ENCODE measurements around the gene SOX3. TPM values are rescaled to one million over a fixed set of nuclear protein-coding genes. Genes with fewer than 3 reads are reported as not detected.

SOX3 gene
- total RNA-seq (2022; extraction: Qiagen RNA extraction), result not detected in 5 replicates

GRCh38 chrX:140504371-140505324 is at the start of gene SOX3:
SOX3 (minus strand) TSS chrX:140505069; CDS start chrX:140505060, 9 bp downstream.

Other genes starting within 250 kb of the SOX3 start
- 1.2 to 2.0 TPM (median 1.5 TPM) in 5 replicates for gene LINC00632, start 204.7 kb upstream of the SOX3 start, total RNA-seq (2022; extraction: Qiagen RNA extraction)